Esophagus muscularis mucosa (tissue), 4 donors: Measurements from ENCODE around the gene ACP4.

ENCODE experiments used
- EP300 ChIP-seq: sonication (generic); formaldehyde crosslinking; IDR thresholded peaks from one replicate; pipeline ENCODE4 v1.6.1; 2017; ENCODE audit warnings: antibody characterized with exemption
- POLR2A ChIP-seq: fragments of 450-650 bp; IDR thresholded peaks from one replicate; pipeline ENCODE4 v1.6.1; 2017; ENCODE audit warnings: antibody characterized with exemption, moderate library complexity, mild to moderate bottlenecking, low read depth
- POLR2AphosphoS5 ChIP-seq, 2 donors: sonication (generic); formaldehyde crosslinking; IDR thresholded peaks; one replicate each; pipeline ENCODE4 v1.6.1; 2017; ENCODE audit warnings: antibody characterized with exemption in 2 of 2
- TF ChIP-seq, protein P1 (sequence below), 3 experiments: fragments of 200-600 bp in 2 of 3; fragments of 450-650 bp in 1 of 3; sonication (generic) in 2 of 3; IDR thresholded peaks; one replicate each; pipeline ENCODE4 v1.5.1; 2017 to 2019; ENCODE audit warnings: antibody characterized with exemption in 3 of 3, mild to moderate bottlenecking in 2 of 3, moderate library complexity in 1 of 3

DNA sequence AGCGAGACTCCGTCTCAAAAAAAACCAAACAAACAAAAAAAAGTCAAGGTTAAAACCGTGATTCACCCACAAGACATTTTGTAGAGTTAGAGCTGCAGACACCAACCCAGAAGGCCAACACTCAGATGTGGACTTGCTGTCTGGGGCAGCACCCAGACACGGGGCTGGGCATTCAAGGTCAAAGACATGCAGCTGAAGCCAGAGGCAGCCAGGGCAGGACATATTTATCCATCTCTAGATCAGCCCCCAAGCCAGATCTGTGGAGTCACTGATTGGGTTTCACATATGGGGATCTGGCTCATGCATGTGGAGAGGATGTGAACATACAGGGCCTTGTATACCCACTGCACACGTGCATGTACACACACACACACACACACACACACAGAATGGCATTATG, 39.6 kb downstream of the ACP4 start:
- TF ChIP-seq, protein P1, sequence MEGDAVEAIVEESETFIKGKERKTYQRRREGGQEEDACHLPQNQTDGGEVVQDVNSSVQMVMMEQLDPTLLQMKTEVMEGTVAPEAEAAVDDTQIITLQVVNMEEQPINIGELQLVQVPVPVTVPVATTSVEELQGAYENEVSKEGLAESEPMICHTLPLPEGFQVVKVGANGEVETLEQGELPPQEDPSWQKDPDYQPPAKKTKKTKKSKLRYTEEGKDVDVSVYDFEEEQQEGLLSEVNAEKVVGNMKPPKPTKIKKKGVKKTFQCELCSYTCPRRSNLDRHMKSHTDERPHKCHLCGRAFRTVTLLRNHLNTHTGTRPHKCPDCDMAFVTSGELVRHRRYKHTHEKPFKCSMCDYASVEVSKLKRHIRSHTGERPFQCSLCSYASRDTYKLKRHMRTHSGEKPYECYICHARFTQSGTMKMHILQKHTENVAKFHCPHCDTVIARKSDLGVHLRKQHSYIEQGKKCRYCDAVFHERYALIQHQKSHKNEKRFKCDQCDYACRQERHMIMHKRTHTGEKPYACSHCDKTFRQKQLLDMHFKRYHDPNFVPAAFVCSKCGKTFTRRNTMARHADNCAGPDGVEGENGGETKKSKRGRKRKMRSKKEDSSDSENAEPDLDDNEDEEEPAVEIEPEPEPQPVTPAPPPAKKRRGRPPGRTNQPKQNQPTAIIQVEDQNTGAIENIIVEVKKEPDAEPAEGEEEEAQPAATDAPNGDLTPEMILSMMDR (IDR thresholded peaks at IDR 0.05), result no peak
- TF ChIP-seq POLR2AphosphoS5 (IDR thresholded peaks at IDR 0.05) (no peak), POLR2A (no peak), EP300 (no peak)
